K562 (cell line): ENCODE results near the gene COMMD4. TPM values are rescaled to one million over a fixed set of nuclear protein-coding genes. Genes with fewer than 3 reads are reported as not detected.

Experiments
- C11orf30 ChIP-seq: fragments of 450-650 bp; IDR thresholded peaks from 2 replicates; pipeline ENCODE4 v1.6.1; 2016; ENCODE audit warnings: low read depth, mild to moderate bottlenecking
- CBX2 ChIP-seq: fragments of 200-600 bp; sonication (generic); IDR thresholded peaks from one replicate; pipeline ENCODE4 v1.6.1; 2012; ENCODE audit warnings: mild to moderate bottlenecking, low read length, inconsistent platforms; ENCODE audit not compliant: insufficient read depth, poor library complexity, severe bottlenecking
- KLF16 ChIP-seq: IDR thresholded peaks from 2 replicates; pipeline ENCODE4 v1.6.1; 2016; ENCODE audit warnings: antibody characterized with exemption
- MGA ChIP-seq: fragments of 450-650 bp; IDR thresholded peaks from 2 replicates; pipeline ENCODE4 v1.6.1; 2016; ENCODE audit warnings: mild to moderate bottlenecking, moderate library complexity
- NR2F6 ChIP-seq: fragments of 450-650 bp; formaldehyde crosslinking; IDR thresholded peaks from 2 replicates; pipeline ENCODE4 v1.4.0; 2020; ENCODE audit warnings: mild to moderate bottlenecking
- RERE ChIP-seq: sonication (generic); formaldehyde crosslinking; IDR thresholded peaks from 2 replicates; pipeline ENCODE4 v1.8.0; 2023; ENCODE audit warnings: missing genetic modification reagents, mild to moderate bottlenecking, borderline replicate concordance
- ZBTB5 ChIP-seq: fragments of 450-650 bp; IDR thresholded peaks from 2 replicates; pipeline ENCODE4 v1.6.1; 2017; ENCODE audit warnings: antibody characterized with exemption
- polyA plus RNA-seq, 8 experiments: library from polyadenylated mRNA; depleted of rRNA in 4 of 8; stranded (reverse) in 5 of 8; unstranded in 3 of 8; fragments of >200 nt; fragmentation: Nextera tagmentation in 2 of 8; fragmentation: Illumina TruSeq in 1 of 8; extraction: Ambion mirVana in 2 of 8; extraction: Trizol in 1 of 8; gene quantifications; 2 replicates each; pipeline versions ENCODE4 v1.2.1 to v1.2.3, GENCODE V29; 2011 to 2014; ENCODE audit warnings: inconsistent platforms in 1 of 8, missing spikeins in 1 of 8
- total RNA-seq, 7 experiments: library from RNA; depleted of rRNA in 6 of 7; stranded (reverse); fragments of >200 nt in 6 of 7; fragmentation: Illumina TruSeq in 2 of 7; extraction: Trizol in 2 of 7; gene quantifications; 2 replicates each; pipeline versions ENCODE4 v1.2.1 to v1.2.3, GENCODE V29; 2011 to 2021; ENCODE audit warnings: low replicate concordance in 1 of 7

COMMD4 gene
- total and polyA plus RNA-seq, 9 of the 15 experiments (the other 6 are each of a cell fraction or from before 2014, with no cell fraction given) = 20.4 to 140 (median 63.9) TPM

- TF ChIP-seq CBX2 = no peak
- TF ChIP-seq MGA = no peak
- TF ChIP-seq KLF16 = no peak
- no peak for TF ChIP-seq ZBTB5
- no peak for TF ChIP-seq NR2F6 (CRISPR knock-in tag)
- TF ChIP-seq C11orf30 = peak; percentile 95
- TF ChIP-seq RERE (CRISPR knock-in tag) = peak; percentile 46; the same call in 1 of the 2 replicates
These were observed 32.2 kb downstream of the COMMD4 start, which contains the start of gene MAN2C1 (continued) for GRCh38 chr15:75367913-75368688.
